ENCODE results near the gene SOS2. TPM values are rescaled to one million over a fixed set of nuclear protein-coding genes. Genes with fewer than 3 reads are reported as not detected.

SOS2 gene
- total and polyA plus RNA-seq, 10 of the 15 experiments (the other 5 are each of a cell fraction or from before 2014, with no cell fraction given), result 2.1 to 16.8 (median 8.4) TPM

DNA sequence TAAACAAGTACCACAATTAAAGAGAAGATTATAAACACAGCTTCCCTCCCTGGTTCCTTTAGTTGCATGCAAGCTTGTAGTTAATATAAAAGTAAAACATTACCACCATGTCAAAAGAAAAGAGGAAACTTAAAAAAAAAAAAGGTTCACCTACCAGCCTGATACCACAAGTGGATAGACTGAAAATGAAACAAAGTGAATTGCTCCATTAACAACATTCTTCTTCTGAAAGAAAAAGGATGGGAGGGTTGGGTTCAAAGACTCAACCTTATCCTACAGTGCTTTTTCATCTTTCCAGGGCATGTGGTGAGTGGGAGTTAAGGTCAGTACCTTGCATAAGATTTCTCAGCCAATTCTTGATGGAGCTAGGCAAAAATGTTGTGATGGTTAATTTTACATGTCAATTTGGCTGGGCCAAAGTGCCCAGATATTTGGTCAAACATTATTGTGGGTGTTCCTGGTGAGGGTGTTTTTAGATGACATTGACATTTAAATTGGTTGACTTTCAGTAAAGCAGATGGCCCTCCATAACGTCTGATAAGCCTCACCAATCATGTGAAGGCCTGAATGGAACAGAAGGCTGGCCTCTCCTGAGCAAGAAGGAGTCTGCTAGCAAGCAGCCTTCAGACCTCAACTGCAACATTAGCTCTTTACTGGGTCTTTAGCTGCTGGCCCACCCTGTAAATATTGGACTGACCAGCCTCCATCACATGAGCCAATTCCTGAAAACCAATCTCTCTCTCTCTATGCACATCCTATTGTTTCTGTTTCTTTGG, 143.8 kb downstream of the SOS2 start:
- in situ Hi-C loops (cut with MboI), result no loop called here
- ATAC-seq (peak; percentile 0; the same call in 2 of the 3 replicates), FAIRE-seq (peak; percentile 7), DNase-seq (ENCODE audit: low read depth, low spot score) (no peak)
- Histone ChIP-seq H3K9ac (ENCODE audit: control insufficient read depth, insufficient read depth, low read length) (peak overlapping the region; percentile 2; the same call in 1 of the 2 replicates), H3K4me2 (ENCODE audit: control insufficient read depth, insufficient read depth) (peak overlapping the region; percentile 68), H3K4me3 (peak overlapping the region; percentile 2; the same call in 1 of the 2 replicates), H3K27ac (ENCODE audit: control insufficient read depth, insufficient read depth) (peak overlapping the region; percentile 94), H3K36me3 (ENCODE audit: control insufficient read depth in 2 of 2, insufficient read depth in 2 of 2, low read length in 1 of 2) (no peaks in the 10 kb centered on the region), H3K79me2 (ENCODE audit: control insufficient read depth, insufficient read depth, low read length) (peaks cover 3% of the 10 kb centered on the region), H3K4me1 (ENCODE audit: control insufficient read depth, insufficient read depth, low read length) (peaks cover 53% of the 10 kb centered on the region), H3K9me3 (replicated peaks; ENCODE audit: control insufficient read depth, insufficient read depth, low read length) (no peaks in the 10 kb centered on the region), H2AFZ (ENCODE audit: control insufficient read depth, low read depth, low read length) (no peak overlapping the region; the same call in 1 of the 2 replicates), H4K20me1 (ENCODE audit: control insufficient read depth, insufficient read depth) (no peaks in the 10 kb centered on the region), H3K27me3 (replicated peaks in 1 of 2; ENCODE audit: control insufficient read depth in 2 of 2, insufficient read depth in 2 of 2, low read length in 1 of 2) (no peaks in the 10 kb centered on the region)
- 35% methylated on average over 1 of the region's 1 CpG for WGBS (ENCODE audit: insufficient coverage, insufficient replicate concordance, low lambda C conversion rate, missing lambda C conversion rate)
- intact Hi-C loops (cut with micrococcal nuclease; ENCODE audit: unreplicated experiment), result loop anchor here (1.0 to 2.0 kb wide), 2 partner anchors 17 to 219 kb away; no protein-coding TSS in a partner anchor
- RAD21 ChIA-PET (ENCODE audit: unreplicated experiment), result interaction anchor here (0.6 to 5.5 kb wide), 17 partner anchors 12 to 300 kb away, joined by 3 to 75 read pairs (median 7); partner anchors contain the start of gene NEMF
- POLR2A ChIA-PET, result interaction anchor here (0.6 to 4.0 kb wide), 17 partner anchors 9 to 1504 kb away, joined by 3 to 35 read pairs (median 6); no protein-coding TSS in a partner anchor
- SMC1A ChIA-PET (ENCODE audit: uncharacterized antibody, unreplicated experiment), result interaction anchor here (0.6 to 5.6 kb wide), 27 partner anchors 9 to 236 kb away, joined by 3 to 69 read pairs (median 5); partner anchors contain the start of gene NEMF
- BruUV-seq (replicated peaks), result no TSS peak
- CTCF ChIA-PET, result interaction anchor here (0.6 to 6.2 kb wide), 17 partner anchors 9 to 235 kb away, joined by 3 to 41 read pairs (median 6); partner anchors contain the start of gene NEMF
- TF ChIP-seq NRF1 (conservative IDR thresholded peaks at IDR 0.05; ENCODE audit: low read depth, low read length), result no peak
- TF ChIP-seq, protein P1, sequence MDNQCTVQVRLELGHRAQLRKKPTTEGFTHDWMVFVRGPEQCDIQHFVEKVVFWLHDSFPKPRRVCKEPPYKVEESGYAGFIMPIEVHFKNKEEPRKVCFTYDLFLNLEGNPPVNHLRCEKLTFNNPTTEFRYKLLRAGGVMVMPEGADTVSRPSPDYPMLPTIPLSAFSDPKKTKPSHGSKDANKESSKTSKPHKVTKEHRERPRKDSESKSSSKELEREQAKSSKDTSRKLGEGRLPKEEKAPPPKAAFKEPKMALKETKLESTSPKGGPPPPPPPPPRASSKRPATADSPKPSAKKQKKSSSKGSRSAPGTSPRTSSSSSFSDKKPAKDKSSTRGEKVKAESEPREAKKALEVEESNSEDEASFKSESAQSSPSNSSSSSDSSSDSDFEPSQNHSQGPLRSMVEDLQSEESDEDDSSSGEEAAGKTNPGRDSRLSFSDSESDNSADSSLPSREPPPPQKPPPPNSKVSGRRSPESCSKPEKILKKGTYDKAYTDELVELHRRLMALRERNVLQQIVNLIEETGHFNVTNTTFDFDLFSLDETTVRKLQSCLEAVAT (IDR thresholded peaks at IDR 0.05), result 0 out of 2 replicates have a peak, but pooled peaks have one; percentile 43
- TF ChIP-seq IKZF1 (conservative IDR thresholded peaks at IDR 0.05), result peak; percentile 61
- TF ChIP-seq CEBPB (IDR thresholded peaks at IDR 0.05; ENCODE audit: borderline replicate concordance in 1 of 2, low read depth in 2 of 2, low read length in 2 of 2), result 0 out of 4 replicates have a peak, but pooled peaks of 1 of the 2 experiments have one; percentile 24
- 0 out of 2 replicates have a peak, but pooled peaks have one; percentile 34 for TF ChIP-seq EED (IDR thresholded peaks at IDR 0.05; ENCODE audit: low read depth)
- peak; percentile 63; the same call in 1 of the 2 replicates for TF ChIP-seq MTA3 (IDR thresholded peaks at IDR 0.05; ENCODE audit: borderline replicate concordance, low read length)
- no peak for TF ChIP-seq FOXM1 (IDR thresholded peaks at IDR 0.05; ENCODE audit: low read depth, low read length)
- 0 out of 2 replicates have a peak, but pooled peaks have one; percentile 15 for TF ChIP-seq BMI1 (IDR thresholded peaks at IDR 0.05; ENCODE audit: borderline replicate concordance)
- no peak for TF ChIP-seq YY1 (IDR thresholded peaks at IDR 0.05; ENCODE audit: low read depth, low read length)
- TF ChIP-seq RUNX3 (IDR thresholded peaks at IDR 0.05; ENCODE audit: low read length), result peak; percentile 72; the same call in 1 of the 2 replicates
- TF ChIP-seq SMARCA5 (IDR thresholded peaks at IDR 0.05), result no peak
- TF ChIP-seq IKZF2 (IDR thresholded peaks at IDR 0.05), result peak; percentile 63 to 67; a peak in 3 of 4 replicates
- TF ChIP-seq ATF7 (IDR thresholded peaks at IDR 0.05; ENCODE audit: low read depth), result 0 out of 2 replicates have a peak, but pooled peaks have one; percentile 22
- peak; percentile 10 to 11; a peak in 1 of 4 replicates for TF ChIP-seq EP300 (IDR thresholded peaks at IDR 0.05; ENCODE audit: borderline replicate concordance in 1 of 2, control insufficient read depth in 1 of 2, low read depth in 2 of 2, low read length in 2 of 2)
- TF ChIP-seq ETV6 (conservative IDR thresholded peaks at IDR 0.05 in 1 of 2, IDR thresholded peaks at IDR 0.05 in 1 of 2; ENCODE audit: borderline replicate concordance in 1 of 2, low read depth in 1 of 2), result no peak
- TF ChIP-seq, protein P2, sequence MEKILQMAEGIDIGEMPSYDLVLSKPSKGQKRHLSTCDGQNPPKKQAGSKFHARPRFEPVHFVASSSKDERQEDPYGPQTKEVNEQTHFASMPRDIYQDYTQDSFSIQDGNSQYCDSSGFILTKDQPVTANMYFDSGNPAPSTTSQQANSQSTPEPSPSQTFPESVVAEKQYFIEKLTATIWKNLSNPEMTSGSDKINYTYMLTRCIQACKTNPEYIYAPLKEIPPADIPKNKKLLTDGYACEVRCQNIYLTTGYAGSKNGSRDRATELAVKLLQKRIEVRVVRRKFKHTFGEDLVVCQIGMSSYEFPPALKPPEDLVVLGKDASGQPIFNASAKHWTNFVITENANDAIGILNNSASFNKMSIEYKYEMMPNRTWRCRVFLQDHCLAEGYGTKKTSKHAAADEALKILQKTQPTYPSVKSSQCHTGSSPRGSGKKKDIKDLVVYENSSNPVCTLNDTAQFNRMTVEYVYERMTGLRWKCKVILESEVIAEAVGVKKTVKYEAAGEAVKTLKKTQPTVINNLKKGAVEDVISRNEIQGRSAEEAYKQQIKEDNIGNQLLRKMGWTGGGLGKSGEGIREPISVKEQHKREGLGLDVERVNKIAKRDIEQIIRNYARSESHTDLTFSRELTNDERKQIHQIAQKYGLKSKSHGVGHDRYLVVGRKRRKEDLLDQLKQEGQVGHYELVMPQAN (conservative IDR thresholded peaks at IDR 0.05), result no peak
- no peak for TF ChIP-seq MYC (IDR thresholded peaks at IDR 0.05; ENCODE audit: insufficient read depth, insufficient read length, insufficient replicate concordance, low read length, severe bottlenecking)
